SK-MEL-5 (cell line): ENCODE data around the gene KRABD2. TPM values are rescaled to one million over a fixed set of nuclear protein-coding genes. Genes with fewer than 3 reads are reported as not detected.

ENCODE experiments used
- DNase-seq: peaks from one replicate; pipeline ENCODE4 v3.0.0-alpha.2; 2016; ENCODE audit warnings: low read depth, low spot score
- in situ Hi-C: cut with HindIII; loops from 2 replicates; pipeline ENCODE4 v1.10.0; 2016; ENCODE audit warnings: low sequenced_read_pairs, high pct_unique_total_duplicates, low pct_unique_long_range_greater_than_20kb
- small RNA-seq, 2 experiments: library from RNA; depleted of rRNA; stranded (forward); fragments of <200 nt; gene quantifications; one replicate each; pipeline ENCODE3, GENCODE V24; 2014
- total RNA-seq: library from RNA; depleted of rRNA; stranded (reverse); fragments of >200 nt; shearing (Covaris generic); gene quantifications from 2 replicates; pipeline ENCODE4 v1.2.3, GENCODE V29; 2014; rRNA removed

Gene KRABD2

DNA sequence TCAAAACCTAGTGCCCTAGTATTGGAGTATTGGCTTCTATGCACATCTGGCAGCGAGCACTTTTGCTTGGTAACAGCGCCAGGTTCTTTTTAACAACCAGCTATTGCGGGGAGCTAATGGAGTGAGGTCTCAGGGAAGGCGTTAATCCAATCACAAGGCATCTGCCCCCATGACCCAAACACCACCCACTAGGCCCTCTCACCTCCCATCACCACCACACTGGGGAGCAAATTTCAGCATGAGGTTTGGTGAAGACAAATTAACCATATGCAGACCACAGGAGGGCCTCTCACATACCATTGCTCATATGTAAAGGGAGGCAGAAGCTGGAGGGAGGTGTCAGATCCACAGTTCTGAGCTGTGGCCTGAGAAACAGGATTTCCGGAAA lies 37.8 kb downstream of the KRABD2 start:
- in situ Hi-C loops = no loop called here
- DNase-seq = no peak

DNA sequence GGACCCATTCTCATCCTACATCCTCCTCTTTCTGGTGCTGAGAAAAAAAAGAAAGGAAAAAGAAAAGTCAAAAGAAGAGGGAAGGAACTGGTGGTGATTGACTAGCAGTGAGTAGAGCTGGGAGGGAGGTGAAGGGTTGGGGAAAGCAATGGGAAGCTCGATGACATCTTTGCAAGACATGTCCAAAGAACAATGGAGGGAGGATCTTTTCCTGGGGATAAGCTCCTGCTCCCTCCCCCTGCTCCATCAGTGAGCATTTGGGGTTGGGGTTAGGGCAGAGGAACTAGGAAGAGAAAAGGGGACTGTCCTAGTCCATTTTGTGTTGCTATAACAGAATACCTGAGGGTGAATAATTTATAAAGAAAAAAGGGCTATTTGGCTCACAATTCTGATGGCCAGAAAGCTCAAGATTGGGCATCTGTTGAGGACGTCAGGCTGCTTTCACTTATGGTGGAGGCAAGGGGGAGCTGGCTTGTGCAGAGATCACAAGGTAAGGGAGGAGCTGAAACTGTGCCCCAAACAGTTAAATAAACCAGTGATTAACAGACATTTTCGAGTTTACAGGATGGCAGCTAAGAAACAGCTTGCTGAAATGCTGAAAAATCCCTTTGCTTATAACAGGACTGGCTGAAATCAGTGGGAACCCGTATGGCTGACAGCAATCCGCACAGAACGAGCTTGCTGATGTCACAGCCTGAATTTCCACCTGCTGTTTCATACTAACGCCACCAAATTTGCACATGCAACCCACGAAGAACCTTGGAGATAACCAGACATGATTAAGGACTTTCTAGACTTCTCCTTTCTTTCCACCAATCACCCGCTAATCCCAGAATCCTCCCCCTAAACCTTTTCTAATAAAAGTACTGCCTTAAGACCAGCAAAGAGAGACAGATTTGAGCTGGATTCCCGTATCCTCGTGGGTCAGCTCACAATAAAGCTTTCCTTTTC lies 38.4 kb downstream of the KRABD2 start:
- in situ Hi-C loops = no loop called here
- no peak for DNase-seq

DNA sequence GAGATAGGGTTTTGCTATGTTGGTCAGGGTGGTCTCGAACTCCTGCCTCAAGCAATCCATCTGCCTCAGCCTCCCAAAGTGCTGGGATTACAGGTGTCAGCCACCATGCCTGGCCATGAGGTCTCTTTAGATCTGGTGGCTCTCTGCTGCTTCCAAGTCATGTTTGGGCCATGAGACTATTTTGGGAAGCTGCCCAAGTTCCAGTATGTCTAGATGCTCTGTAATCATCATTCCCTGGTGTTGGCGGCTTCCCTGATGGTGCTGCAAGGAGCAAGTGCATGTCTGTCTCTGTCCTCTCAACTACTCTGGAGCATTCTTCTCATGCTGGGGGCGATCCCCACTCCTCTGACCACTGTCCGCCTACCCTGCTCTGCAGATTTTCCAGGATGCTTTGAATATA lies 43.2 kb downstream of the KRABD2 start:
- no peak for DNase-seq
- in situ Hi-C loops = no loop called here

DNA sequence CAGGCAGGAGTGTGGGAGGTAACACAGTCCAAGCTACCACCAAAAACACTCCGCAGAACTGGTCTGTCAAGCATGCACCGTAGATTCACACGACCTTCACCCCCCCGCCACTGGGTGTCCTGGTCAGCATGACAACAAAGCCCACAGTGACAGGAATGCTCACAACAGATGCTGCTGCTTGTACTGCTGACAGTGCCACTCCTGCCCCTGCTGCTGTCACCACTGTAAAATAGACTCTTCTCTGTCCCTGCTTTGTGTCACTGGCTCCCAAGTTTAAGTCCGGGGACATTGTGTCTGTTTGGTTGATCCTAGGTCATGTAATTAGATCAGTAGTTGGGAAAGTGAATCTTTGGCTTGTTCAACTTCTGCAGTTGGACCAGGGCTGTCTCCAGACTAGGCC lies 43.8 kb downstream of the KRABD2 start:
- DNase-seq = no peak
- in situ Hi-C loops = no loop called here

DNA sequence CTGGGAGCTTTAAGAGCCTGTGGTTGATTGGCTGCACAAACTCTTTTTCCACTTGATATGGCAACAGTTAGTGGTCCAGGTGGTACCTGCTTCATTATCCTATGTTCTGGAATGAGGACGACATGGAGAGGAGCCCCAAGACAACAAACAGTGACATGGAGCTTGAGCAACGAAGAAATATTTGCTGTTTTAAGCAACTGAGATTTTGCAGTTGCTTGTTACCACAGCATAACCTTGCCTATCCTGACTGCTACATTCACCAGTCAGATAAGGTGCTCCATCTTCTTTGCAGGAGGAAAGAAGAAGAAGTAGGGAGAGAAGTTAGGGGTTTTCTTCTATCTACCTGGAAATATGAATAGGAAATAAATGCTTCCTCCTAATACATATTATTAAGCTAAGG lies 44.4 kb downstream of the KRABD2 start:
- DNase-seq = no peak

DNA sequence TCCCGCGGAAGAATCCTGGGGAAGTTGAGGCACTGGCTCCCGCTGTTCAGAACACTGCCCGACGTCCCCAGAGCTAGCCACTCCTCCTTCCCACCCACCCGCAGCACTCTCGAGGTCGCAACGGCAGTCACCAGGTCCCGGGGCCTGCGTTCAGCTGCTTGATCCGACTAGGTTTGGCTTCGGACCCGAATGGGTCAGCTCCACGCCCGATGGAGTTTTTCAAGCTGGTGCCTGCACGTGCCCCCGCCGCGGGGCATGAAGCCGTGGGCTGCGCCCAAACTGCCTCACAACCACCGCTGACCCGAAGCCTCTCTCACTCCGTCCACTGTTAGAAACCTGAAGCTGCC lies 49.2 kb downstream of the KRABD2 start:
- DNase-seq = no peak
- in situ Hi-C loops = no loop called here

More for the DNA sequence above, 44.4 kb downstream of the KRABD2 start:
- in situ Hi-C loops = no loop called here

Small RNA genes within 50 kb of the gene (small RNA-seq; reads per million reads assigned to genes)
- gene RF00265 = 0.05 to 0.06 reads per million in 2 experiments

Other genes with a start within 250 kb of the KRABD2 start
- 7.7 and 9.7 TPM in 2 replicates for gene PER1, start 224.3 kb downstream of the KRABD2 start, total RNA-seq
- 3.2 TPM in 2 replicates for gene VAMP2, start 213.8 kb downstream of the KRABD2 start, total RNA-seq
- 17.0 and 19.1 TPM in 2 replicates for gene TMEM107, start 200.3 kb downstream of the KRABD2 start, total RNA-seq
- gene BORCS6, start 186.5 kb downstream of the KRABD2 start, total RNA-seq = 8.4 and 12.3 TPM in 2 replicates
- 66.5 and 78.0 TPM in 2 replicates for gene AURKB, start 166.1 kb downstream of the KRABD2 start, total RNA-seq
- gene CTC1, start 128.6 kb downstream of the KRABD2 start, total RNA-seq = 5.7 and 7.0 TPM in 2 replicates
- 54.1 and 62.0 TPM in 2 replicates for gene PFAS, start 127.4 kb downstream of the KRABD2 start, total RNA-seq
- gene RANGRF, start 88.0 kb downstream of the KRABD2 start, total RNA-seq = 5.3 and 7.1 TPM in 2 replicates
- 0.79 and 1.1 TPM in 2 replicates for gene SLC25A35, start 81.3 kb downstream of the KRABD2 start, total RNA-seq
- not detected in 2 replicates for gene ARHGEF15, start 66.5 kb downstream of the KRABD2 start, total RNA-seq
- not detected in 2 replicates for gene ODF4, start 36.9 kb downstream of the KRABD2 start, total RNA-seq
- 4,937 and 5,030 TPM in 2 replicates for gene RPL26, start 6.5 kb upstream of the KRABD2 start, total RNA-seq
- not detected in 2 replicates for gene RNF222, start 21.1 kb upstream of the KRABD2 start, total RNA-seq
- gene NDEL1, start 59.2 kb upstream of the KRABD2 start, total RNA-seq = 27.7 and 28.6 TPM in 2 replicates